ENCODE measurements around the gene DACH2.

The DACH2 gene

GRCh38 chrX:86148024-86148511 is at the start of gene DACH2:
Gene DACH2, plus strand, starts transcription at chrX:86148451.
- Histone ChIP-seq H3K9ac (ENCODE audit: low read depth, low read length) (peak within 1 kb of the TSS; percentile 37; the same call in 1 of the 2 replicates), H3K4me3 (ENCODE audit: low read length) (peak within 1 kb of the TSS; percentile 90), H3K36me3 (ENCODE audit: insufficient read depth, low read depth, low read length) (no peaks in the 10 kb centered on the region), H3K27me3 (ENCODE audit: insufficient read depth, low read length) (peaks cover 48% of the 10 kb centered on the region), H3K4me1 (ENCODE audit: insufficient read depth, low read length) (no peaks in the 10 kb centered on the region; the same call in 1 of the 2 replicates), H3K9me3 (ENCODE audit: insufficient read depth, low read depth, low read length) (no peaks in the 10 kb centered on the region), H3K27ac (ENCODE audit: low read length) (no peak within 1 kb of the TSS)

- Histone ChIP-seq H3K27ac (ENCODE audit: low read length) (no peak overlapping the region), H3K36me3 (ENCODE audit: insufficient read depth, low read depth, low read length) (no peaks in the 10 kb centered on the region), H3K9ac (ENCODE audit: low read depth, low read length) (no peak overlapping the region), H3K27me3 (ENCODE audit: insufficient read depth, low read length) (no peaks in the 10 kb centered on the region), H3K4me1 (ENCODE audit: insufficient read depth, low read length) (no peaks in the 10 kb centered on the region), H3K4me3 (ENCODE audit: low read length) (no peak overlapping the region), H3K9me3 (ENCODE audit: insufficient read depth, low read depth, low read length) (no peaks in the 10 kb centered on the region)
Measured at GRCh38 chrX:86102341-86102740, 45.9 kb upstream of the DACH2 start.

GRCh38 chrX:86103061-86103460 is 45.2 kb upstream of the DACH2 start:
- no peaks in the 10 kb centered on the region for H3K27me3 ChIP-seq (ENCODE audit: insufficient read depth, low read length)
- no peaks in the 10 kb centered on the region for H3K36me3 ChIP-seq (ENCODE audit: insufficient read depth, low read depth, low read length)
- H3K27ac ChIP-seq (ENCODE audit: low read length) = no peak overlapping the region
- H3K9ac ChIP-seq (ENCODE audit: low read depth, low read length) = no peak overlapping the region
- no peaks in the 10 kb centered on the region for H3K4me1 ChIP-seq (ENCODE audit: insufficient read depth, low read length)
- H3K9me3 ChIP-seq (ENCODE audit: insufficient read depth, low read depth, low read length) = no peaks in the 10 kb centered on the region
- H3K4me3 ChIP-seq (ENCODE audit: low read length) = no peak overlapping the region

GRCh38 chrX:86104526-86104925 is 43.7 kb upstream of the DACH2 start:
- H3K4me3 ChIP-seq (ENCODE audit: low read length) = no peak overlapping the region
- H3K36me3 ChIP-seq (ENCODE audit: insufficient read depth, low read depth, low read length) = no peaks in the 10 kb centered on the region
- H3K27ac ChIP-seq (ENCODE audit: low read length) = no peak overlapping the region
- no peaks in the 10 kb centered on the region for H3K27me3 ChIP-seq (ENCODE audit: insufficient read depth, low read length)
- H3K4me1 ChIP-seq (ENCODE audit: insufficient read depth, low read length) = no peaks in the 10 kb centered on the region
- no peaks in the 10 kb centered on the region for H3K9me3 ChIP-seq (ENCODE audit: insufficient read depth, low read depth, low read length)
- H3K9ac ChIP-seq (ENCODE audit: low read depth, low read length) = no peak overlapping the region

GRCh38 chrX:86121916-86122315 is 26.3 kb upstream of the DACH2 start:
- no peaks in the 10 kb centered on the region for H3K36me3 ChIP-seq (ENCODE audit: insufficient read depth, low read depth, low read length)
- no peaks in the 10 kb centered on the region for H3K9me3 ChIP-seq (ENCODE audit: insufficient read depth, low read depth, low read length)
- H3K9ac ChIP-seq (ENCODE audit: low read depth, low read length) = no peak overlapping the region
- no peaks in the 10 kb centered on the region for H3K4me1 ChIP-seq (ENCODE audit: insufficient read depth, low read length)
- no peaks in the 10 kb centered on the region for H3K27me3 ChIP-seq (ENCODE audit: insufficient read depth, low read length)
- H3K4me3 ChIP-seq (ENCODE audit: low read length) = no peak overlapping the region
- no peak overlapping the region for H3K27ac ChIP-seq (ENCODE audit: low read length)

GRCh38 chrX:86133761-86134160 is 14.5 kb upstream of the DACH2 start:
- Histone ChIP-seq H3K4me1 (ENCODE audit: insufficient read depth, low read length) (no peaks in the 10 kb centered on the region), H3K9ac (ENCODE audit: low read depth, low read length) (no peak overlapping the region), H3K4me3 (ENCODE audit: low read length) (no peak overlapping the region), H3K36me3 (ENCODE audit: insufficient read depth, low read depth, low read length) (no peaks in the 10 kb centered on the region), H3K27ac (ENCODE audit: low read length) (no peak overlapping the region), H3K27me3 (ENCODE audit: insufficient read depth, low read length) (no peaks in the 10 kb centered on the region), H3K9me3 (ENCODE audit: insufficient read depth, low read depth, low read length) (no peaks in the 10 kb centered on the region)

- Histone ChIP-seq H3K9ac (ENCODE audit: low read depth, low read length) (no peak overlapping the region), H3K9me3 (ENCODE audit: insufficient read depth, low read depth, low read length) (no peaks in the 10 kb centered on the region), H3K4me1 (ENCODE audit: insufficient read depth, low read length) (no peaks in the 10 kb centered on the region), H3K27me3 (ENCODE audit: insufficient read depth, low read length) (no peaks in the 10 kb centered on the region), H3K4me3 (ENCODE audit: low read length) (no peak overlapping the region), H3K27ac (ENCODE audit: low read length) (no peak overlapping the region), H3K36me3 (ENCODE audit: insufficient read depth, low read depth, low read length) (no peaks in the 10 kb centered on the region)
Measured at GRCh38 chrX:86137071-86137470, 11.2 kb upstream of the DACH2 start.

GRCh38 chrX:86141786-86142185 is 6.5 kb upstream of the DACH2 start:
- no peak overlapping the region for H3K9ac ChIP-seq (ENCODE audit: low read depth, low read length)
- peaks cover 9% of the 10 kb centered on the region; the same call in 1 of the 2 replicates for H3K27me3 ChIP-seq (ENCODE audit: insufficient read depth, low read length)
- no peaks in the 10 kb centered on the region for H3K36me3 ChIP-seq (ENCODE audit: insufficient read depth, low read depth, low read length)
- H3K9me3 ChIP-seq (ENCODE audit: insufficient read depth, low read depth, low read length) = no peaks in the 10 kb centered on the region
- H3K27ac ChIP-seq (ENCODE audit: low read length) = no peak overlapping the region
- no peak overlapping the region for H3K4me3 ChIP-seq (ENCODE audit: low read length)
- no peaks in the 10 kb centered on the region; the same call in 1 of the 2 replicates for H3K4me1 ChIP-seq (ENCODE audit: insufficient read depth, low read length)

GRCh38 chrX:86146102-86146501 is 2.1 kb upstream of the DACH2 start:
- peaks cover 47% of the 10 kb centered on the region for H3K27me3 ChIP-seq (ENCODE audit: insufficient read depth, low read length)
- H3K4me1 ChIP-seq (ENCODE audit: insufficient read depth, low read length) = no peaks in the 10 kb centered on the region; the same call in 1 of the 2 replicates
- H3K9me3 ChIP-seq (ENCODE audit: insufficient read depth, low read depth, low read length) = no peaks in the 10 kb centered on the region
- H3K9ac ChIP-seq (ENCODE audit: low read depth, low read length) = no peak overlapping the region
- no peak overlapping the region for H3K27ac ChIP-seq (ENCODE audit: low read length)
- no peaks in the 10 kb centered on the region for H3K36me3 ChIP-seq (ENCODE audit: insufficient read depth, low read depth, low read length)
- no peak overlapping the region for H3K4me3 ChIP-seq (ENCODE audit: low read length)

- H3K36me3 ChIP-seq (ENCODE audit: insufficient read depth, low read depth, low read length) = no peaks in the 10 kb centered on the region
- no peaks in the 10 kb centered on the region for H3K9me3 ChIP-seq (ENCODE audit: insufficient read depth, low read depth, low read length)
- no peaks in the 10 kb centered on the region; the same call in 1 of the 2 replicates for H3K4me1 ChIP-seq (ENCODE audit: insufficient read depth, low read length)
- H3K9ac ChIP-seq (ENCODE audit: low read depth, low read length) = peak overlapping the region; percentile 37; the same call in 1 of the 2 replicates
- H3K4me3 ChIP-seq (ENCODE audit: low read length) = peak overlapping the region; percentile 79
- H3K27me3 ChIP-seq (ENCODE audit: insufficient read depth, low read length) = peaks cover 48% of the 10 kb centered on the region
- H3K27ac ChIP-seq (ENCODE audit: low read length) = no peak overlapping the region
Measured at GRCh38 chrX:86148594-86148993, 343 bp downstream of the DACH2 start.

- peak overlapping the region; percentile 79 for H3K4me3 ChIP-seq (ENCODE audit: low read length)
- H3K9ac ChIP-seq (ENCODE audit: low read depth, low read length) = peak overlapping the region; percentile 37; the same call in 1 of the 2 replicates
- H3K4me1 ChIP-seq (ENCODE audit: insufficient read depth, low read length) = no peaks in the 10 kb centered on the region; the same call in 1 of the 2 replicates
Measured at GRCh38 chrX:86149119-86149518, 868 bp downstream of the DACH2 start.

GRCh38 chrX:86154553-86154952 is 6.3 kb downstream of the DACH2 start:
- Histone ChIP-seq H3K9ac (ENCODE audit: low read depth, low read length) (no peak overlapping the region), H3K4me1 (ENCODE audit: insufficient read depth, low read length) (no peaks in the 10 kb centered on the region), H3K36me3 (ENCODE audit: insufficient read depth, low read depth, low read length) (no peaks in the 10 kb centered on the region)

More at GRCh38 chrX:86149119-86149518, 868 bp downstream of the DACH2 start:
- Histone ChIP-seq H3K9me3 (ENCODE audit: insufficient read depth, low read depth, low read length) (no peaks in the 10 kb centered on the region), H3K27me3 (ENCODE audit: insufficient read depth, low read length) (peaks cover 48% of the 10 kb centered on the region), H3K27ac (ENCODE audit: low read length) (no peak overlapping the region), H3K36me3 (ENCODE audit: insufficient read depth, low read depth, low read length) (no peaks in the 10 kb centered on the region)

More at GRCh38 chrX:86154553-86154952, 6.3 kb downstream of the DACH2 start:
- H3K9me3 ChIP-seq (ENCODE audit: insufficient read depth, low read depth, low read length) = no peaks in the 10 kb centered on the region
- H3K27ac ChIP-seq (ENCODE audit: low read length) = no peak overlapping the region
- peaks cover 16% of the 10 kb centered on the region for H3K27me3 ChIP-seq (ENCODE audit: insufficient read depth, low read length)
- no peak overlapping the region for H3K4me3 ChIP-seq (ENCODE audit: low read length)

Measured in iPS-20b (cell line).